Measurements from ENCODE around the gene TSPAN11. TPM values are rescaled to one million over a fixed set of nuclear protein-coding genes. Genes with fewer than 3 reads are reported as not detected.

TSPAN11 gene
- total and polyA plus RNA-seq, 9 donors = 0.33 to 2.8 (median 1.5) TPM

DNA sequence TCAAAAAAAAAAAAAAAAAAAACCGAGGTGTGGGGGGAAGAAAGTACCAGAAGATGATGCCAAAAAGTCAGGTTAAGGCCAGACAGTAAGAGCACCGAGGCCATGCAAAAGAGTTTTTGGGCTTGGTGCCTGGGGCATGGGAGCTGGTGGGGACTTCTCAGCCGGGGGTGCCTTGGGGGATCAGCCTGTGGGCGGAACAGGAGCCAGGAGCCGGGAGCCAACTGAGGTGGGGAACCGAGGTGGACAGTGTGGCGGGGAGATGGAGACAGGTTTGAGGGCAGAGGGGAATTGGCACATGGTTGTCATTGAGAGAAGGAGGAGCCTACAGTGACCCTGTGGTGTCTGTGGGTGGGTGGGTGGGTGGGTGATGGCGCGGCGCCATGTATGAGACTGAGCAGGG lies 33.2 kb downstream of the TSPAN11 start:
- TF ChIP-seq EP300 (IDR thresholded peaks at IDR 0.05) (no peak), POLR2A (IDR thresholded peaks at IDR 0.05) (no peak)
- TF ChIP-seq, protein P1, sequence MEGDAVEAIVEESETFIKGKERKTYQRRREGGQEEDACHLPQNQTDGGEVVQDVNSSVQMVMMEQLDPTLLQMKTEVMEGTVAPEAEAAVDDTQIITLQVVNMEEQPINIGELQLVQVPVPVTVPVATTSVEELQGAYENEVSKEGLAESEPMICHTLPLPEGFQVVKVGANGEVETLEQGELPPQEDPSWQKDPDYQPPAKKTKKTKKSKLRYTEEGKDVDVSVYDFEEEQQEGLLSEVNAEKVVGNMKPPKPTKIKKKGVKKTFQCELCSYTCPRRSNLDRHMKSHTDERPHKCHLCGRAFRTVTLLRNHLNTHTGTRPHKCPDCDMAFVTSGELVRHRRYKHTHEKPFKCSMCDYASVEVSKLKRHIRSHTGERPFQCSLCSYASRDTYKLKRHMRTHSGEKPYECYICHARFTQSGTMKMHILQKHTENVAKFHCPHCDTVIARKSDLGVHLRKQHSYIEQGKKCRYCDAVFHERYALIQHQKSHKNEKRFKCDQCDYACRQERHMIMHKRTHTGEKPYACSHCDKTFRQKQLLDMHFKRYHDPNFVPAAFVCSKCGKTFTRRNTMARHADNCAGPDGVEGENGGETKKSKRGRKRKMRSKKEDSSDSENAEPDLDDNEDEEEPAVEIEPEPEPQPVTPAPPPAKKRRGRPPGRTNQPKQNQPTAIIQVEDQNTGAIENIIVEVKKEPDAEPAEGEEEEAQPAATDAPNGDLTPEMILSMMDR (IDR thresholded peaks at IDR 0.05) = no peak
- H3K4me1 ChIP-seq (ENCODE audit: insufficient read depth) = no peaks in the 10 kb centered on the region
- H3K27me3 ChIP-seq = no peaks in the 10 kb centered on the region
- H3K9me3 ChIP-seq = no peaks in the 10 kb centered on the region
- no peak overlapping the region for H3K4me3 ChIP-seq
- intact Hi-C loops (cut with DNase I) = no loop called here
- WGBS, 3 donors = 80 to 86% (median 82%) methylated on average over 10 of the region's 10 CpGs
- DNase-seq = no peak
- H3K36me3 ChIP-seq = no peaks in the 10 kb centered on the region
- H3K27ac ChIP-seq = no peak overlapping the region

DNA sequence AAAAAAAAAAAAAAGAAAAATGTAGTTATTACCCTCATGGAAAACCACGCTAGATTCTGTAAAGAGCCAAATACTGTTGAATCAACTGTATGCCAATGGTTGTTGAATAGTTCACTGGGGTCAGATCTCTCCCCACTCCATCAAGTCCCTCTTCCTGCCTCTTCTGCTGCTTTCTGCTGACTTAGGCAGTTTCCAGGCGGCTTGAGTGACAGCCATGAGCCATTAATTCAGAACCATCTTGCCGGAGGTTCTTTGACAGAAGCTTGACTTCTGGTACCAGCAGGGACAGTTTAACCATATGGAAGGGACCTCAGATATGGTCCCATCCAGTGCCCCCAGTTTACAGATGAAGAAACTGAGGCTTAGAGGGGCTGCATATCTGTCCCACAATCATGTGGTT lies 34.5 kb downstream of the TSPAN11 start:
- Histone ChIP-seq H3K9me3 (no peaks in the 10 kb centered on the region), H3K36me3 (no peaks in the 10 kb centered on the region), H3K27ac (no peak overlapping the region), H3K27me3 (no peaks in the 10 kb centered on the region), H3K4me1 (ENCODE audit: insufficient read depth) (no peaks in the 10 kb centered on the region), H3K4me3 (no peak overlapping the region)
- TF ChIP-seq POLR2A (IDR thresholded peaks at IDR 0.05) = no peak
- TF ChIP-seq, protein P1 (IDR thresholded peaks at IDR 0.05) = no peak
- TF ChIP-seq EP300 (IDR thresholded peaks at IDR 0.05) = no peak
- no peak for DNase-seq
- intact Hi-C loops (cut with DNase I) = no loop called here
- WGBS, 3 donors = 78 to 88% (median 82%) methylated on average over 3 of the region's 3 CpGs

DNA sequence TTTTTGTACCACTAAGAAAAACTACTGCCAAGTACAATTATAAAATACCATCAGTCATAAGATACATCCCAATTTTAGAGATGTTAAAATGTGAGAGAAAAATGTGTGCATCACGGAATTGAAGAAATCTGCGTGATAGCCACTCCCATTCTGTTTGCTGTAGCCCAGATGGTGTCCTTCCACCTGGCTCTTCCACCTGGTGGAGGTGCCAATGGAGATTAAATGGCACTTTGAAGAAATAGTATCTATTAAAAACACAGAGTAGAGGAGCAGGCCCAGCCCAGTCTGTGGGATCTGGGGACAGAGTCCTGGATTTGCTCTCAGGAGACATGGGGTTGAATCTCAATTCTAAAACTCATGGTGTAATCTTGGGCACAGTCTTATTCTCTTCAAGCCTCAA lies 35.5 kb downstream of the TSPAN11 start:
- TF ChIP-seq, protein P1 (IDR thresholded peaks at IDR 0.05) = no peak
- TF ChIP-seq POLR2A (IDR thresholded peaks at IDR 0.05) (no peak), EP300 (IDR thresholded peaks at IDR 0.05) (no peak)
- no peak for DNase-seq
- Histone ChIP-seq H3K9me3 (no peaks in the 10 kb centered on the region), H3K36me3 (no peaks in the 10 kb centered on the region), H3K27me3 (no peaks in the 10 kb centered on the region), H3K4me3 (no peak overlapping the region), H3K4me1 (ENCODE audit: insufficient read depth) (no peaks in the 10 kb centered on the region), H3K27ac (no peak overlapping the region)
- 82 to 89% (median 86%) methylated on average over 2 of the region's 2 CpGs for WGBS, 3 donors
- intact Hi-C loops (cut with DNase I) = no loop called here

DNA sequence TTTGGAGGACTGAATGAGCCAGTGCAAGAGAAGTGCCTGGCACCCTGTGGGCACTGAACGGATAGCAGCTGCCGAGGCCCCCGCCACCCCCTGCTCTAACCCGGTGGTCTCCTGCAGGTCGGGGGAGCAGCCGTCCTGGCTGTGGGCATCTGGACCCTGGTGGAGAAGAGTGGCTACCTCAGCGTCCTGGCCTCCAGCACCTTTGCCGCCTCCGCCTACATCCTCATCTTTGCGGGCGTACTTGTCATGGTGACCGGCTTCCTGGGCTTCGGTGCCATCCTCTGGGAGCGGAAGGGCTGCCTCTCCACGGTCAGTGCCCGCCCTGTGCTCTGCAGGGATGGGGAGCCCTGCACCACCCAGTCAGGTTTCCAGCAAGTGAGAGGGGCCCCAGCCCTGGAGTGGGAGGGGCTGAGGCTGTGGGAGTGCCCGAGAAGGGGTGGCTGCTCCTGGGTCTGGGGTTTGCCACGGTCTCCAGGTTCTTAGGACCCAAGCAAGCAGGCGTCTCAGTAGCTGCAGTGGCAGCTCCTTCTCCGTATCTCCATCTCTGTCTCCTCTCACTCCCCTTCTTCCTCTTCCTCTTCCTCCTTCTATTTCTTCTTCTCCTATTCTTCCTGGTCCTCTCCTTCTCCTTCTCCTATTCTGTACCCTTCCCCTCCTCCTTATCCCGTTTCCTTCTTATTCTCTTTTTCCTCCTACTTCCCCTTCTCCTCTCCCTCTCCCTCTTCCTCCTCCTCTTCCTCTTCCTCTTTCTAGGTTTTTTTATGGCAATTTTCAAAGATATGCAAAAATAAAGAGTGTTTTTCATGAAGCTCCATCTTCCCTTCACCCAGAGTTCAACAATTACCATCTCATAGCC lies 37.4 kb downstream of the TSPAN11 start:
- Histone ChIP-seq H3K36me3 (no peaks in the 10 kb centered on the region), H3K9me3 (no peaks in the 10 kb centered on the region), H3K4me1 (ENCODE audit: insufficient read depth) (no peaks in the 10 kb centered on the region), H3K4me3 (no peak overlapping the region), H3K27ac (no peak overlapping the region), H3K27me3 (no peaks in the 10 kb centered on the region)
- WGBS, 3 donors = 85 to 87% (median 86%) methylated on average over 21 of the region's 21 CpGs
- no peak for DNase-seq
- TF ChIP-seq POLR2A (IDR thresholded peaks at IDR 0.05) (no peak), EP300 (IDR thresholded peaks at IDR 0.05) (no peak)
- TF ChIP-seq, protein P1 (IDR thresholded peaks at IDR 0.05) = no peak
- intact Hi-C loops (cut with DNase I) = no loop called here

All from ovary (tissue), 9 donors.